Neuron (in vitro differentiated cells): ENCODE results near the gene UGT1A4.
"Not testable (repeated sequence)": the region's sequence is repeated elsewhere in the genome, so short reads cannot be mapped to it uniquely, and the experiment has no call there.

Experiments
- H2AFZ ChIP-seq: one replicate; pipeline ENCODE4 v1.6.1; 2013; ENCODE audit warnings: low read depth, mild to moderate bottlenecking, inconsistent platforms, low read length, moderate library complexity
- H3K27me3 ChIP-seq: one replicate; pipeline ENCODE4 v1.6.1; 2013; ENCODE audit warnings: low read length; ENCODE audit not compliant: insufficient read depth
- H3K36me3 ChIP-seq: one replicate; pipeline ENCODE4 v1.6.1; 2013; ENCODE audit warnings: low read length; ENCODE audit not compliant: insufficient read depth
- H3K4me1 ChIP-seq: one replicate; pipeline ENCODE4 v1.6.1; 2013; ENCODE audit warnings: low read length; ENCODE audit not compliant: insufficient read depth
- H3K4me3 ChIP-seq: 2 replicates; pipeline ENCODE4 v1.5.1; 2013; ENCODE audit warnings: mild to moderate bottlenecking, low read length, moderate library complexity
- H3K9me3 ChIP-seq: one replicate; pipeline ENCODE4 v1.6.1; 2013; ENCODE audit warnings: low read length

UGT1A4 gene

DNA sequence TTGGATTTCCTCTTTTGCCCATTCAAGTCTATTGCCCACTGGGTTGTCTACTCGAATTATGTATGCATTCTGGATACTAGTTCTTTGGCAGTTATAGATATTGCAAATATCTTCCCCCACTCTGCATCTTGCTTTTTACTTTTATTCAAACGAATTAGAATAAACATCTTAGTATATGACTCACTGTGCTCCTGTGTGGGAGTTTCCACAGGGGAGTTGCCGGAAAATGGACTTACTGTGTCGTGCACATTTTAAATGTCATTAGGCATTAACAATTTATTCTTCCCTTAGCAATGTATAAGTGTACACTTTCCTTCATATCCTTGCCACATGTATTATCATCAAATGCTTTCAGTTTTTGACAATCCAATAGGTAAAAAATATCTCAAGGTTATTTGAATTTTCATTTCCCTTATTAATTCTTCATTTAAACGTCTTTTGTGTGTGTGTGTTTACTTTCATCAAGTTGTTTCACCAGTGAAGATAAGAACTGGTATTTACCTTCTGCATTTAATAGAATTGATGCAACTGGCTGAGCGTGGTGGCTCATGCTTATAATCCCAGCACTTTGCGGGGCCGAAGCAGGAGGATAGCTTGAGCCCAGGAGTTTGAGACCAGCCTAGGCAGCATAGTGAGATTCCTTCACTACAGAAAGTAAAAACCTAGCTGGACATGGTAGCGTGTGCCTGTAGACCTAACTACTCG is 10.4 kb upstream of the UGT1A4 start:
- Histone ChIP-seq H3K9me3 (no peaks in the 10 kb centered on the region), H3K27me3 (no peaks in the 10 kb centered on the region), H3K4me1 (no peaks in the 10 kb centered on the region), H2AFZ (no peak overlapping the region), H3K36me3 (no peaks in the 10 kb centered on the region), H3K4me3 (no peak overlapping the region)

DNA sequence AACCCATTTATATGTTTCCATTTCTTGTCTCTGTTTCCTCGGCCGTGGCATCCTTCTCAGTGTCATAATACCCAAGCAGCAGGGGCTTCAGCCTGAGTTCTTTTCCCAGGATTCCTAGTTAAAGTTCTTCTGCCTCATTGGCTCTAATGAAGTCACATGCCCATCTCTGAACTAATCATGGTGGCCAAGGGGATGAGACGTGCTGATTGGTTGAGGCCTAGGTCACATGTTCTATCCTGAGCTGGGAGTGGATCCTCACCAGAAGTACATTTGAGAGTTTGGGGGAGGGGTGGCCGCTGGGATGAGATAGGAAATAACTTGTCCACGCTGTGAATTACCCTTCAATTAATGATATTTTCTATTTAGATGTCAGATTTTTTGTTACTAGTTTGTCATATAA is 9.6 kb upstream of the UGT1A4 start:
- Histone ChIP-seq H3K4me3 (no peak overlapping the region), H3K27me3 (no peaks in the 10 kb centered on the region), H3K4me1 (no peaks in the 10 kb centered on the region), H3K9me3 (no peaks in the 10 kb centered on the region), H3K36me3 (no peaks in the 10 kb centered on the region), H2AFZ (no peak overlapping the region)

DNA sequence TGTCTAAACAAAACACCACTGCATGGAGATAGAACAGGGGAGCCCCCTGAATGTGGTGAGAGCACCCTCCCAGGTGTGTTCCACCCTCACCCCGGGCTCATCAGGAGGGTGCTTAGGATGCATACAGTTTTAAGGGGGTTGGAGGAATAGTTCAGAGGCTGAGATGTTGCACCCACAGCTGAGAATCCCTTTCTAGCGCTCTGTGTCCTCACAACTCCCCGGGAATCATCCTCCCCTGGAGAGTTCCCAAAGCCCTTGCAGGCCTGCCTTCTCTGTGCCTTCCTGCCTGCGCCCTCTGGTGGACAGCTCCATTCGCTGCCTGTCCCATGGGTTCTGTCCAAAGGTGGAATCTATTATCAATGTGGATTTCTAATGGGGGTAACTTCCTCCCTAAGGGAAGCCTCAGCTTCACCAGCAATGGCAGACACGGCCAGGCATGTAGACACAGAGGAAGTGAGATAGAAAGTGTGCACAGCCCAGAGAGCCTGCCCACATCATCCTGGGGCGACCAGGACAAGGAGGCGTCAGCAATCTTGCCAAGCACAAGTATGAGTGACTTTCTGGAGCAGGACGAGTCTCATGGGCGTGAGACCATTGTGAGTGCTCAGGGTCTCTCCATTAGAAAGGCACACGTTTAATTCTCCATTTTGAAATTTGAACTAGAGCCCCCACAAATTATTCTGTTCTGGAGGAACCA is 7.1 kb upstream of the UGT1A4 start:
- Histone ChIP-seq H3K4me3 (no peak overlapping the region), H3K36me3 (no peaks in the 10 kb centered on the region), H3K9me3 (no peaks in the 10 kb centered on the region), H2AFZ (no peak overlapping the region), H3K4me1 (no peaks in the 10 kb centered on the region), H3K27me3 (no peaks in the 10 kb centered on the region)

DNA sequence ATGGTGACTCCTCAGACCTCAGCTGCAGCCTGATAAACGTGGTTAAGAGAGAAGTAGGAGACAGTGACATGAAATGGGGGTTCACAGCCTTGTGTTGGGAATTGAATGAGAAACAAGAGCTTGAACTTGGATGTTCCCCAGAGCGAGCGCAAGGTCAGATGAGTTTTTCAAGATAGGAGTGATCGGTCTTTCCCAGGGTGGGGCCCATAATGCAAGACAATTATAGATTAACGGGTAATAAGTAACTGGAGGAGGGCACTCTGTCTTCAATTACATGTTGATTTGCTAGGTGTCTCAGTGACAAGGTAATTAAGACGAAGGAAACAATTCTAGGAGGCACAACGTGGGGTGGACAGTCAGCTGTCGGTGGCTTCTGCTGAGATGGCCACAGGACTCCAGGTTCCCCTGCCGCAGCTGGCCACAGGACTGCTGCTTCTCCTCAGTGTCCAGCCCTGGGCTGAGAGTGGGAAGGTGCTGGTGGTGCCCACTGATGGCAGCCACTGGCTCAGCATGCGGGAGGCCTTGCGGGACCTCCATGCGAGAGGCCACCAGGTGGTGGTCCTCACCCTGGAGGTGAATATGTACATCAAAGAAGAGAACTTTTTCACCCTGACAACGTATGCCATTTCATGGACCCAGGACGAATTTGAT is 5.8 kb upstream of the UGT1A4 start, which contains the start of gene UGT1A5:
UGT1A5 (plus strand) TSS at position 297 of the 651 bp plus-strand sequence; CDS start at position 382, 85 bp downstream.
- Histone ChIP-seq H3K4me1 (peaks cover 5% of the 10 kb centered on the region), H3K36me3 (no peaks in the 10 kb centered on the region), H3K27me3 (no peaks in the 10 kb centered on the region), H2AFZ (no peak within 1 kb of the TSS), H3K4me3 (no peak within 1 kb of the TSS), H3K9me3 (no peaks in the 10 kb centered on the region)

DNA sequence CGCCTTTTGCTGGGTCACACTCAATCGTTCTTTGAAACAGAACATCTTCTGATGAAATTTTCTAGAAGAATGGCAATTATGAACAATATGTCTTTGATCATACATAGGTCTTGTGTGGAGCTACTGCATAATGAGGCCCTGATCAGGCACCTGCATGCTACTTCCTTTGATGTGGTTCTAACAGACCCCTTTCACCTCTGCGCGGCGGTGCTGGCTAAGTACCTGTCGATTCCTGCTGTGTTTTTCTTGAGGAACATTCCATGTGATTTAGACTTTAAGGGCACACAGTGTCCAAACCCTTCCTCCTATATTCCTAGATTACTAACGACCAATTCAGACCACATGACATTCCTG is 5.3 kb upstream of the UGT1A4 start:
- H3K36me3 ChIP-seq = no peaks in the 10 kb centered on the region
- H3K4me3 ChIP-seq = no peak overlapping the region
- H3K27me3 ChIP-seq = no peaks in the 10 kb centered on the region
- H3K9me3 ChIP-seq = no peaks in the 10 kb centered on the region
- H3K4me1 ChIP-seq = peaks cover 5% of the 10 kb centered on the region
- H2AFZ ChIP-seq = no peak overlapping the region

DNA sequence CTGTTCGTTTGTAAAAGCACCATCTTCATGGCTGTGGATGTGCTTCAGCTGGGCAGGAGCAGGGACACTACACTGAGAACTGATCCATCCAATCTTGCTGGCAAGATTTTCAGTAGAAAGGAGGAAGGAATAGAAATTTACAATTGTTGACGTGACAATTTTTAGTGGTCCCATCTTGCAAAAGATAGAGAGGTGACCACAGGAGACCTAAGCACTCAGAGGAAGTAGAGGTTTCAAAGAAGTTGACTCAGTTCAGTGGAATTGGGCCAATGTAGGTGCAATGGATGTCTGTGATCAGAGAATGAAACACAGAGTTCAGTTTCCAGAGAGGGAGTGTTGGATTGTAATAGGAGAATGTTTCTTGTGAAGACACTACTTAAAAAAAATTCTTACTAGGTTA is 4.4 kb upstream of the UGT1A4 start:
- Histone ChIP-seq H3K4me1 (peaks cover 5% of the 10 kb centered on the region), H3K9me3 (no peaks in the 10 kb centered on the region), H3K4me3 (no peak overlapping the region), H3K36me3 (no peaks in the 10 kb centered on the region), H3K27me3 (no peaks in the 10 kb centered on the region), H2AFZ (no peak overlapping the region)

DNA sequence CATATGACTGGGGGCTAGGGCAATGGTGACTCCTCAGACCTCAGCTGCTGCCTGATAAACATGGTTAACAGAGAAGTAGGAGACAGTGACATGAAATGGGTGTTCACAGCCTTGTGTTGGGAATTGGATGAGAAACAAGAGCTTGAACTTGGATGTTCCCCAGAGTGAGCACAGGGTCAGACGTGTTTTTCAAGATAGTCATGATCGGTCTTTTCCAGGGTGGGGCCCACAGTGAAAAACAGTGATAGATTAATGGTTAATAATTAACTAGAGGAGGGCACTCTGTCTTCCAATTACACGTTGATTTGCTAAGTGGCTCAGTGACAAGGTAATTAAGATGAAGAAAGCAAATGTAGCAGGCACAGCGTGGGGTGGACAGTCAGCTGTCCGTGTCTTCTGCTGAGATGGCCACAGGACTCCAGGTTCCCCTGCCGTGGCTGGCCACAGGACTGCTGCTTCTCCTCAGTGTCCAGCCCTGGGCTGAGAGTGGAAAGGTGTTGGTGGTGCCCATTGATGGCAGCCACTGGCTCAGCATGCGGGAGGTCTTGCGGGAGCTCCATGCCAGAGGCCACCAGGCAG is 10.3 kb downstream of the UGT1A4 start, which contains the start of gene UGT1A3:
UGT1A3 (plus strand) TSS at position 320 of the 579 bp plus-strand sequence; CDS start at position 405, 85 bp downstream.
- H3K4me3 ChIP-seq = no peak within 1 kb of the TSS
- H3K9me3 ChIP-seq = no peaks in the 10 kb centered on the region
- no peak within 1 kb of the TSS for H2AFZ ChIP-seq
- peaks cover 3% of the 10 kb centered on the region for H3K27me3 ChIP-seq
- no peaks in the 10 kb centered on the region for H3K4me1 ChIP-seq
- no peaks in the 10 kb centered on the region for H3K36me3 ChIP-seq

DNA sequence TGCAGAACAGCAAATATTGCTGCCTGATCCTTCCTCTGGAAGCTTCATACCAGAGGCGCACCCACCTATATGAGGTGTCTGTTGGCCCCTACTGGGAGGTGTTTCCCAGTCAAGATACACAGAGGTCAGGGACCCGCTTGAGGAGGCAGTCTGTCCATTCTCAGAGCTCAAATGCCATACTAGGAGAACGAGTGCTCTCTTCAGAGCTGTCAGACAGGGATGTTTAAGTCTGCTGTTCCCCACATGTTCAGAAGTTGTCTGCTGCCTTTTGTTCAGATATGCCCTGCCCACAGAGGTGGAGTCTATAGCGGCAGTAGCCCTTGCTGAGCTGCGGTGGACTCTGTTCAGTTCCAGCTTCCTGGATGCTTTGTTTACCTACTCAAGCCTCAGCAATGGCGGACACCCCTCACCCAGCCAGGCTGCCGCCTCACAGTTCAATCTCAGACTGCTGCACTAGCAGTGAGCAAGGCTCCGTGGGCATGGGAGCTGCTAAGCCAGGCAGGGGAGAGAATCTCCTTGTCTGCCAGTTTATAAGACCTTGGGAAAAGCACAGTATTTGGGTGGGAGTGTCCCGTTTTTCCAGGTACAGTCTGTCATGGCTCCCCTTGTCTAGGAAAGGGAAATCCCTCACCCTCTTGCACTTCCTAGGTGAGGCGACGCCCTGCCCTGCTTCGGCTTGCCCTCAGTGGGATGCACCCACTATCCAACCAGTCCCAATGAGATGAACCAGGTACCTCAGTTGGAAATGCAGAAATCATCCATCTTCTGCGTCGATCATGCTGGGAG is 18.5 kb downstream of the UGT1A4 start:
- H3K36me3 ChIP-seq, H2AFZ ChIP-seq, H3K27me3 ChIP-seq, H3K9me3 ChIP-seq, H3K4me1 ChIP-seq, H3K4me3 ChIP-seq: not testable (repeated sequence)

DNA sequence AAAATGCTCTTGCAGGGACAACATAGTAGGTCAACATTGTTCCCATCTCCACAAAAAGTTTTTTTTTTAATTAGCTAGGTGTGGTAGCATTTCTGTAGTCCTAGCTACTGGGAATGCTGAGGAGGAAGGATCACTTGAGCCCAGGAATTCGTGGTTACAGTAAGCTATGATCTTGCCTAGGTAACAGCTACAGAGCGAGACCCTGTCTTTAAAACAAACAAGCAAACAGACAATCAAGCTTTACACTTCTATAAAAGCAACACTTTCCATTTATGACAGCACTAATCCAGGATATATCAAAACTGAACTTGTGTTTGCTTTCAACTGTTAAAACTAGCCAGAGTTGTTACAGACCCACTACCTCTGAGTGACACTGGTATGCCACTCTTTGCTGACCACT is 22.3 kb downstream of the UGT1A4 start:
- no peaks in the 10 kb centered on the region for H3K27me3 ChIP-seq
- no peaks in the 10 kb centered on the region for H3K4me1 ChIP-seq
- no peaks in the 10 kb centered on the region for H3K36me3 ChIP-seq
- no peak overlapping the region for H2AFZ ChIP-seq
- H3K4me3 ChIP-seq = no peak overlapping the region
- peaks cover 5% of the 10 kb centered on the region for H3K9me3 ChIP-seq

DNA sequence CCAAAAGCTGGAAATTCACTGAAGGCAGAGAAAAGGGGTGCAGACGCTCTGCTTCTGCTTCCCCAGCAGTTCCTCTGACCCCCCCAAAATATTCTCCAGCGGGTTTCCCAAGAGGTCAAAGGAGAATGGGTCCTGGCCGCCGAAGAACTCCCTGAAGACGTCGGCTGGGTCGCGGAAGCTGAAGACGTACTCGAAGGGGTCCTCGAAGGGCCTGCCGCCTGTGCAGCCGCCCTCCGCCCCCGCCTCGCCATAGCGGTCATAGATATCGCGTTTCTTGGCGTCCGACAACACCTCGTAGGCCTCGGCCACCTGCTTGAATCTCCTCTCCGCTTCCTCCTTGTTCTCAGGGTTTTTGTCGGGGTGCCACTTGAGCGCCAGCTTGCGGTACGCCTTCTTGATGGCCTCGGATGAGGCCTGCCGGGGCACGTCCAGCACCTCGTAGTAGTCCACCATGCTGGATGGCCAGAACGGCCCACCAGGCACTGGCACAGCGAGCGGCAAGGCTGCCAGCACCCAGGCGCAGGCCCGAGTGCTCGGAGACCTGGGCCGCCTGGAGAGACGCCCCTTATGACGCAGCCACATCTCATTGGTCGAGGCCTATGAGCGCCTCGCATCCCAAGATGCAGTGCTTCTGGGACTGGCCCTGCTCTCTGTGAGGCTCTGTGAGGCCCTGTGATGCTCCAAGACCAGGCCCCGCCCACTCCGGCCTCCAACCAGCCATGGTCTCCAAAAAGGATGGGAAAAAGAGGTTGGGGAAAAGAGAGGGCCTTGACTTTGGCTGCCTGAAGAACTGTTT is 25.1 kb downstream of the UGT1A4 start:
- no peaks in the 10 kb centered on the region for H3K4me1 ChIP-seq
- peaks cover 5% of the 10 kb centered on the region for H3K9me3 ChIP-seq
- H2AFZ ChIP-seq = no peak overlapping the region
- no peaks in the 10 kb centered on the region for H3K36me3 ChIP-seq
- H3K27me3 ChIP-seq = no peaks in the 10 kb centered on the region
- H3K4me3 ChIP-seq = no peak overlapping the region

DNA sequence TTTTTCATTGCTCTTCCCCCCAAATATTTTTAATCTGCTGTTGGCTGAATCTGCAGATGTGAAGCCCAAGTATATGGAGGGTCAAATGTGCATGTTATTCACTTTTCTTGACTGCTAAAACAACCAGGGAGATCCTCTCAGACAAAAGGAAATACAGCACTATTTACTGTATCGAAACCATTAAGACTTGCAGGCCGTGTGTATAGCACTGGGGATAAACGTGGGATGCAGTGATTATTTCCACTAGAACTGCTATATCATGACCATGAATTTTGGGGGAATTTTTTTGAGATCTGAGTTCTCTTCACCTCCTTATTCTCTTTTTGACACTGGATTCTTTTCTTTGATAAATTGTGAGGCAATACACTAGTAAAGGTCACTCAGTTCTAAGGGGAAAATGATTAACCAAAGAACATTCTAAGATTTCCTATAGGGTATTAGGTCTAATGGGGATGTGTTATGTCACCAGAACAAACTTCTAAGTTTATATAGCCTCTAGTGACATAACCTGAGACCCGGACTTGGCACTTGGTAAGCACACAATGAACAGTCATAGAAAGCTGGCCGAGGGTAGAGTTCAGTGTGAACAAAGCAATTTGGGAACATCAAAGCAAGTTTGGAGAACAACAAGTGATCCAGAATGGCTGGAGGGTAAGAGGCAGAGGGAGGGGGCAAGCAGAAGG is 26.7 kb downstream of the UGT1A4 start:
- no peaks in the 10 kb centered on the region for H3K27me3 ChIP-seq
- no peaks in the 10 kb centered on the region for H3K4me1 ChIP-seq
- no peaks in the 10 kb centered on the region for H3K36me3 ChIP-seq
- peaks cover 5% of the 10 kb centered on the region for H3K9me3 ChIP-seq
- no peak overlapping the region for H2AFZ ChIP-seq
- no peak overlapping the region for H3K4me3 ChIP-seq

DNA sequence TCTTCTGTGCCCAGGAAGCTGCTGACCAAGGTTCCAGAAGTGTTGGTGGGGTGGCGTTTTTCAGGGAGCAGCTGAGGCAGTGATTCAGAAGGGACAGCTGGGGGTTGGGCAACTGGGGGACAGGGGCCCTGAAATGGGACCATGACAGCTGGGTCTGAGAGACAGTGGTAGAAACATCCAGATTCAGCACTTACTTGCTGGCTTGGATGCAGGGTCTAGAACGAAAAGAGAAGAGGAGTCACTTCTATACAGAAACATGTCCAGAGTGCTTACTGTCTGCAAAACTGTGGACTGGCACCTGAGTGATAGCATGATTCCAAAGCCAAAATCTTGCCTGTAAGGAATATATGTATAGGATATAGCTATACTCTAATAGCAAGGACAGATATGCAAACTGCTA is 27.3 kb downstream of the UGT1A4 start:
- not testable (repeated sequence) for H3K4me1 ChIP-seq, H3K4me3 ChIP-seq, H2AFZ ChIP-seq, H3K9me3 ChIP-seq, H3K36me3 ChIP-seq, H3K27me3 ChIP-seq
